GM12878 (cell line): Measurements from ENCODE around the gene C17orf113.

Experiments used
- BACH1 ChIP-seq: fragments of 450-650 bp; IDR thresholded peaks from 2 replicates; pipeline ENCODE4 v1.6.1; 2017; ENCODE audit warnings: mild to moderate bottlenecking, borderline replicate concordance
- BRCA1 ChIP-seq: IDR thresholded peaks from 2 replicates; pipeline ENCODE4 v1.6.1; 2011; ENCODE audit warnings: low read depth, low read length, improper control_type of control experiment
- CTCF ChIP-seq, 3 experiments: IDR thresholded peaks in 2 of 3; conservative IDR thresholded peaks in 1 of 3; 2 replicates each; pipeline ENCODE4 v1.5.1; 2011; ENCODE audit warnings: low read depth in 3 of 3, low read length in 3 of 3, mild to moderate bottlenecking in 3 of 3, control low read depth in 2 of 3, moderate library complexity in 2 of 3, inconsistent platforms in 1 of 3, mixed read lengths in 1 of 3; ENCODE audit not compliant: control insufficient read depth in 2 of 3, insufficient read depth in 1 of 3; ENCODE audit errors: extremely low read depth in 1 of 3
- EP300 ChIP-seq, 2 experiments: fragments of 150-350 bp in 1 of 2; IDR thresholded peaks; 2 replicates each; pipeline ENCODE4 v1.6.1; 2011 to 2012; ENCODE audit warnings: low read depth in 2 of 2, low read length in 2 of 2, borderline replicate concordance in 1 of 2, improper control_type of control experiment in 1 of 2, inconsistent platforms in 1 of 2; ENCODE audit not compliant: control insufficient read depth in 1 of 2
- EZH2 ChIP-seq: IDR thresholded peaks from 2 replicates; pipeline ENCODE4 v1.6.1; 2012; ENCODE audit warnings: low read depth, mild to moderate bottlenecking, control low read depth, inconsistent platforms, low read length, borderline replicate concordance; ENCODE audit not compliant: control insufficient read depth
- GABPA ChIP-seq: IDR thresholded peaks from 2 replicates; pipeline ENCODE4 v1.6.1; 2014; ENCODE audit warnings: antibody characterized with exemption, low read depth, mild to moderate bottlenecking, inconsistent platforms
- IKZF2 ChIP-seq, 2 experiments: fragments of 450-650 bp; IDR thresholded peaks; 2 replicates each; pipeline ENCODE4 v1.6.1; 2017; ENCODE audit warnings: mild to moderate bottlenecking in 2 of 2, moderate library complexity in 2 of 2
- MEF2A ChIP-seq: IDR thresholded peaks from 2 replicates; pipeline ENCODE4 v1.6.1; 2011; ENCODE audit warnings: low read depth, mild to moderate bottlenecking, low read length, moderate library complexity; ENCODE audit not compliant: insufficient read depth
- PAX5 ChIP-seq: IDR thresholded peaks from 2 replicates; pipeline ENCODE4 v1.6.1; 2011; ENCODE audit warnings: low read depth, low read length, borderline replicate concordance
- TAF1 ChIP-seq: IDR thresholded peaks from 2 replicates; pipeline ENCODE4 v1.6.1; 2011; ENCODE audit warnings: mild to moderate bottlenecking, low read depth, low read length, borderline replicate concordance
- ZBTB4 ChIP-seq: fragments of 450-650 bp; formaldehyde crosslinking; IDR thresholded peaks from 2 replicates; pipeline ENCODE4 v1.4.0; 2022; ENCODE audit warnings: mild to moderate bottlenecking, moderate library complexity
- ZNF384 ChIP-seq: IDR thresholded peaks from 2 replicates; pipeline ENCODE4 v1.6.1; 2012; ENCODE audit warnings: low read depth, mild to moderate bottlenecking, low read length, improper control_type of control experiment, borderline replicate concordance
- TF ChIP-seq, protein P1 (sequence below): IDR thresholded peaks from 2 replicates; pipeline ENCODE4 v1.6.1; 2012; ENCODE audit warnings: low read depth, low read length, improper control_type of control experiment

GRCh38 chr17:42026857-42027589 is 23.4 kb downstream of the C17orf113 start:
- TF ChIP-seq BACH1 (no peak), PAX5 (no peak), TAF1 (no peak), ZBTB4 (no peak), IKZF2 (IDR thresholded peaks at IDR 0.05) (no peak), CTCF (IDR thresholded peaks at IDR 0.05 in 2 of 3, conservative IDR thresholded peaks at IDR 0.05 in 1 of 3; ENCODE audit: control insufficient read depth in 2 of 3, extremely low read depth in 1 of 3, insufficient read depth in 1 of 3, low read depth in 3 of 3, low read length in 3 of 3) (no peak), EZH2 (no peak), BRCA1 (no peak), MEF2A (no peak), GABPA (no peak), EP300 (IDR thresholded peaks at IDR 0.05; ENCODE audit: borderline replicate concordance in 1 of 2, control insufficient read depth in 1 of 2, low read depth in 2 of 2, low read length in 2 of 2) (no peak), ZNF384 (no peak)
- TF ChIP-seq, protein P1, sequence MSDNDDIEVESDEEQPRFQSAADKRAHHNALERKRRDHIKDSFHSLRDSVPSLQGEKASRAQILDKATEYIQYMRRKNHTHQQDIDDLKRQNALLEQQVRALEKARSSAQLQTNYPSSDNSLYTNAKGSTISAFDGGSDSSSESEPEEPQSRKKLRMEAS: no peak
